ENCODE measurements around the gene SDE2. TPM values are rescaled to one million over a fixed set of nuclear protein-coding genes. Genes with fewer than 3 reads are reported as not detected.
"Not testable (repeated sequence)": the region's sequence is repeated elsewhere in the genome, so short reads cannot be mapped to it uniquely, and the experiment has no call there.

SDE2 gene
- total RNA-seq, 1 donor from 2014 or later: 21.5 TPM

- Mint-ChIP-seq H3K27ac (ENCODE audit: unreplicated experiment) (no peak overlapping the region), H3K9me3 (ENCODE audit: low read depth) (no peaks in the 10 kb centered on the region), H3K27me3 (ENCODE audit: low read depth) (no peaks in the 10 kb centered on the region), H3K4me1 (ENCODE audit: low read depth) (peaks cover 32% of the 10 kb centered on the region), H3K4me3 (ENCODE audit: unreplicated experiment) (no peak overlapping the region), H3K36me3 (ENCODE audit: low read depth) (no peaks in the 10 kb centered on the region)
- no peak for TF ChIP-seq CTCF (IDR thresholded peaks at IDR 0.05)
- DNase-seq (ENCODE audit: low spot score): no peak
Measured at GRCh38 chr1:225937048-225937968, 61.8 kb downstream of the SDE2 start.

GRCh38 chr1:225936523-225936922, 62.6 kb downstream of the SDE2 start:
- H3K27ac Mint-ChIP-seq (ENCODE audit: unreplicated experiment): no peak overlapping the region
- H3K4me3 Mint-ChIP-seq (ENCODE audit: unreplicated experiment): no peak overlapping the region
- DNase-seq (ENCODE audit: low spot score): no peak
- H3K4me1 Mint-ChIP-seq (ENCODE audit: low read depth): peaks cover 26% of the 10 kb centered on the region
- TF ChIP-seq CTCF (IDR thresholded peaks at IDR 0.05): no peak
- H3K9me3 Mint-ChIP-seq (ENCODE audit: low read depth): no peaks in the 10 kb centered on the region
- no peaks in the 10 kb centered on the region for H3K27me3 Mint-ChIP-seq (ENCODE audit: low read depth)
- no peaks in the 10 kb centered on the region for H3K36me3 Mint-ChIP-seq (ENCODE audit: low read depth)

- not testable (repeated sequence) for H3K27ac Mint-ChIP-seq (ENCODE audit: unreplicated experiment); DNase-seq (ENCODE audit: low spot score); H3K4me3 Mint-ChIP-seq (ENCODE audit: unreplicated experiment); H3K9me3 Mint-ChIP-seq (ENCODE audit: low read depth); H3K27me3 Mint-ChIP-seq (ENCODE audit: low read depth); H3K36me3 Mint-ChIP-seq (ENCODE audit: low read depth)
- H3K4me1 Mint-ChIP-seq (ENCODE audit: low read depth): peaks cover 22% of the 10 kb centered on the region
Measured at GRCh38 chr1:225936086-225936485, 63.1 kb downstream of the SDE2 start.

GRCh38 chr1:225934711-225935110, 64.4 kb downstream of the SDE2 start:
- Mint-ChIP-seq H3K4me3 (ENCODE audit: unreplicated experiment) (no peak overlapping the region), H3K9me3 (ENCODE audit: low read depth) (no peaks in the 10 kb centered on the region), H3K27me3 (ENCODE audit: low read depth) (no peaks in the 10 kb centered on the region), H3K36me3 (ENCODE audit: low read depth) (no peaks in the 10 kb centered on the region), H3K4me1 (ENCODE audit: low read depth) (peaks cover 13% of the 10 kb centered on the region), H3K27ac (ENCODE audit: unreplicated experiment) (no peak overlapping the region)
- no peak for TF ChIP-seq CTCF (IDR thresholded peaks at IDR 0.05)
- no peak for DNase-seq (ENCODE audit: low spot score)

- Mint-ChIP-seq H3K27ac (ENCODE audit: unreplicated experiment) (no peak overlapping the region), H3K9me3 (ENCODE audit: low read depth) (no peaks in the 10 kb centered on the region), H3K4me3 (ENCODE audit: unreplicated experiment) (no peak overlapping the region), H3K4me1 (ENCODE audit: low read depth) (peaks cover 13% of the 10 kb centered on the region), H3K27me3 (ENCODE audit: low read depth) (no peaks in the 10 kb centered on the region), H3K36me3 (ENCODE audit: low read depth) (no peaks in the 10 kb centered on the region)
- no peak for DNase-seq (ENCODE audit: low spot score)
- no peak for TF ChIP-seq CTCF (IDR thresholded peaks at IDR 0.05)
Measured at GRCh38 chr1:225933072-225933471, 66.1 kb downstream of the SDE2 start.

Other genes with a start within 250 kb of the SDE2 start
- gene SRP9, start 221.5 kb downstream of the SDE2 start, total RNA-seq: 190 to 207 TPM (median 200 TPM) in 3 replicates
- gene EPHX1, start 189.2 kb downstream of the SDE2 start, total RNA-seq: 61.8 to 69.1 TPM (median 67.0 TPM) in 3 replicates
- gene TMEM63A, start 117.0 kb downstream of the SDE2 start, total RNA-seq: 48.4 to 52.5 TPM (median 50.3 TPM) in 3 replicates
- gene LEFTY1, start 110.2 kb downstream of the SDE2 start, total RNA-seq: 0.56 to 2.2 TPM (median 0.99 TPM) in 3 replicates
- gene PYCR2, start 75.1 kb downstream of the SDE2 start, total RNA-seq: 43.4 to 52.4 TPM (median 43.5 TPM) in 3 replicates
- 10.2 to 39.6 TPM (median 38.3 TPM) in 3 replicates for gene LEFTY2, start 58.1 kb downstream of the SDE2 start, total RNA-seq
- gene H3-3A, start 63.4 kb upstream of the SDE2 start, total RNA-seq: 307 to 328 TPM (median 315 TPM) in 3 replicates
- gene ACBD3, start 187.4 kb upstream of the SDE2 start, total RNA-seq: 67.0 to 71.6 TPM (median 67.0 TPM) in 3 replicates
- 0.17 TPM in 1 of 3 replicates, not detected in the others for gene MIXL1, start 224.3 kb upstream of the SDE2 start, total RNA-seq

All from chondrocyte (in vitro differentiated cells).